Measurements from ENCODE around the gene LRRN4.

GRCh38 chr20:6017467-6017866, 36.4 kb downstream of the LRRN4 start:
- TF ChIP-seq POLR2AphosphoS5 (IDR thresholded peaks at IDR 0.05; ENCODE audit: low read depth, low read length) (no peak), POLR2A (IDR thresholded peaks at IDR 0.05; ENCODE audit: low read depth, low read length) (no peak), TAF1 (IDR thresholded peaks at IDR 0.05; ENCODE audit: borderline replicate concordance, low read depth, low read length) (no peak)

Data from GM12892 (cell line).